NK-92 treated with Interleukin-12 subunit alpha and Interleukin-12 subunit beta, amount 100 ng/mL, for 24 hours (cell line): Measurements from ENCODE around the gene SUGP2.
"Not testable (repeated sequence)": the region's sequence is repeated elsewhere in the genome, so short reads cannot be mapped to it uniquely, and the experiment has no call there.

Source experiments
- DNase-seq: peaks from one replicate; lab custom pipeline; 2025; lab: John Stamatoyannopoulos, UW

SUGP2 gene

GRCh38 chr19:19031891-19032290, 1.4 kb downstream of the SUGP2 start:
- no peak for DNase-seq

GRCh38 chr19:19028526-19028925, 4.8 kb downstream of the SUGP2 start:
- no peak for DNase-seq

GRCh38 chr19:19027228-19027627, 6.1 kb downstream of the SUGP2 start:
- DNase-seq: no peak

GRCh38 chr19:19026299-19026971, 6.9 kb downstream of the SUGP2 start:
- DNase-seq: no peak

- DNase-seq: no peak
Observed at GRCh38 chr19:19025861-19026260, 7.5 kb downstream of the SUGP2 start.

- DNase-seq: not testable (repeated sequence)
Observed at GRCh38 chr19:19023376-19023775, 9.9 kb downstream of the SUGP2 start.

DNA sequence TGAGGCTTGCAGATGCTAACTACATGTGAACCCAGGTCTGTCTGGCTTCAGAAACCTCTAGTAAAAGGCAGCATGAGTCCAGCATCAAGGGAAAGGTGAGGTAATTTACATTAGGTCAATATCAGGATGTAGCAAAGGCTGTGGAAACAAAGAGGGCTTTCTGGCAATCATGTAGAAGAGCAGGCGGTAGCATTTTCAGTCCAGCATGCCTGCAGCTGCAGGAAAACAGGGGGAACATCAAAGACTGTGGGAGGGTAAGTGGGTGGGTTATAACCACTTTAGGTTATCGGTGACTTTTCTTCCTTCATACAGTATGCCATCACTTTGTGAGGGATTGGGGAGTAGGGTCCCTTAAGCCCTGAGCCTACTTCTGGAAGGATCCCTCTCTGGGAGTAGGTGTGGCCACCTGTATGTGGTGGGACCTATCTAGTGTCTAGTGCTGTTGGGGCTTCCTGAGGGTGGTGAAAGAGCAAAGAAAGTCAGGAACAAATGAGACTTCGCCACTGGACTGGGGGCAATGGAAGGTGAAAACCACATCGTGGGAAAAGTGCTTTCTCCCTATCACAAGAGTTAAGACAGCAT, 10.8 kb downstream of the SUGP2 start:
- DNase-seq: no peak

- DNase-seq: no peak
Observed at GRCh38 chr19:19021115-19021514, 12.2 kb downstream of the SUGP2 start.

- DNase-seq: peak; percentile 63
Observed at GRCh38 chr19:19010551-19010950, 22.8 kb downstream of the SUGP2 start.

DNA sequence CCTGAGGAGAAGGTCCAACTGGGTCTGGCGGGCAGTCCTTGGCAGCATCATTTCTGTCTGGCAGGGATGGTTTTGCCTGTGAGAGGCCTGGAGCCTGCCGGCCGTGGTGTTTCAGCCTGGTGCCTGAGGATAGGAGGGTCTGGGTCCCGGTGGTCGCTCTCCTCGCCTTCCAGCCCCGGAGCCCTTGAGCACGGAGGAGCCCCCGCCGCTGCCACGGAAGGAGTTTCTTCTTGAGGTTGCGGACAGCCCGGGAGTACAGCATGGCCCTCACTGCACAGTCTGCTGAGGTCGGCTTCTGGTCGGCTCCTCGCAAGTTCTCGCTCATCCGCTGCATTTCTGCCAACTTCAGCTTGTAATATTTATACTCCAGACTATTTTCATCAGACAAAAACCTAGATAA, 23.4 kb downstream of the SUGP2 start:
- no peak for DNase-seq

- DNase-seq: no peak
Observed at GRCh38 chr19:19006213-19006612, 27.1 kb downstream of the SUGP2 start.

- no peak for DNase-seq
Observed at GRCh38 chr19:19004144-19004543, 29.2 kb downstream of the SUGP2 start.

GRCh38 chr19:18999896-19000620, 33.3 kb downstream of the SUGP2 start:
- no peak for DNase-seq

GRCh38 chr19:18999016-18999758, 34.1 kb downstream of the SUGP2 start:
- DNase-seq: no peak

GRCh38 chr19:18998276-18998675, 35.0 kb downstream of the SUGP2 start:
- no peak for DNase-seq

GRCh38 chr19:18996796-18997394, 36.4 kb downstream of the SUGP2 start:
- DNase-seq: no peak

DNA sequence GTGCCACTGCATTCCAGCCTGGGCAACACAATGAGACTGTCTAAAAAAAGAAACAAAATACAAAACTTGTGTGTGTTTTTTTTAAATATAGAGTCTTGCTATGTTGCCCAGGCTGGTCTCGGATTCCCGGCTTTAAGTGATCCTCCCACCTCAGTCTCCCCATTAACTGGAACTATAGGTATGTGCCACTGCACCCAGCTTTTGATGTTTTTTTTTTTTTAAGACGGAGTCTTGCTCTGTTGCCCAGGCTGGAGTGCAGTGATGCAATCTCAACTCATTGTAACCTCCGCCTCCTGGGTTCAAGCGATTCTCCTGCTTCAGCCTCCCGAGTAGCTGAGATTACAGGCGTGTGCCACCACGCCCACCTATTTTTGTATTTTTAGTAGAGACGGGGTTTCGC, 37.0 kb downstream of the SUGP2 start:
- DNase-seq: no peak

GRCh38 chr19:18995804-18996241, 37.5 kb downstream of the SUGP2 start:
- no peak for DNase-seq

GRCh38 chr19:18993115-18993514, 40.2 kb downstream of the SUGP2 start:
- DNase-seq: no peak

DNA sequence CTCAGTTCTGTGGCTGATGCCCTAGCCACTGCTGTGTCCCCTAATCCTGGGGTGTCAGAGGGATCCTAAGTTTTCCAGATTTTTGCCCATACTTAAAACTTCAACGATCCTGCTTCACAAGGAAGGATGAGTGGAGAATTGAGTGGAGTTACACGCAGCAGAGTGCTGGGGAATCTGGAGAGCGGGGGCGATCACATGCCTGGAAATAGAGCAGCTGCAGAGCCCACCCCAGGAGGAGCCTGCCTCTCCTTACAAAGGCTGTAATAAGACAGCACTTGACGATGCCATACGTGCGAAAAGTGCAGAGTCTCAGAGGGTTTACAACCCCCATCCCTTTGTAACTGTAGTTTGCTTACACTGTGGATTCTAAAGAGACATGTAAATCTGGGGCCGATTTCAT, 40.6 kb downstream of the SUGP2 start:
- DNase-seq: no peak

- no peak for DNase-seq
Observed at GRCh38 chr19:18991468-18991867, 41.8 kb downstream of the SUGP2 start.

DNA sequence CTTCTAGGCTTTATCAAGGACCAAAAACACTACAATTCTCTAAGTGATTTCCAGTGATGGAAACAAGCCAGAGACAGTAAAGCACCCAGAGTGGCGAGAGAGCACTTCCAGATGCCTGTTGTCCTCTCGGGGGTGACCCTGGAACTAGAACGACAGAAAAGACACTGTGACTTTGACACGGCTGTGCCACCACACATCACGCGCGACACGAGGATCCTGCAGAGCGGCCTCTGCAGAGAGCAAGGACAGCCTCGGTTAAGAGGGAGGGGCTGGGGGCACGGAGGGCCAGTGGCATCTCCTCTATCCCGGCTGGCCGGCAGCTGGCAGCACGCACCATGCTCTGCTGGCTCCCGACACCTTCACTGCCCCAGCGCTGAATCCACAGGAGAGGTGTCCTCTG, 42.3 kb downstream of the SUGP2 start:
- no peak for DNase-seq
